NCI-H1436 treated with DMSO at 0.1 percent for 48 hours (cell line): Measurements from ENCODE around the gene BID.

Source experiments
- DNase-seq: peaks from one replicate; lab custom pipeline; 2025; lab: John Stamatoyannopoulos, UW

The BID gene

DNA sequence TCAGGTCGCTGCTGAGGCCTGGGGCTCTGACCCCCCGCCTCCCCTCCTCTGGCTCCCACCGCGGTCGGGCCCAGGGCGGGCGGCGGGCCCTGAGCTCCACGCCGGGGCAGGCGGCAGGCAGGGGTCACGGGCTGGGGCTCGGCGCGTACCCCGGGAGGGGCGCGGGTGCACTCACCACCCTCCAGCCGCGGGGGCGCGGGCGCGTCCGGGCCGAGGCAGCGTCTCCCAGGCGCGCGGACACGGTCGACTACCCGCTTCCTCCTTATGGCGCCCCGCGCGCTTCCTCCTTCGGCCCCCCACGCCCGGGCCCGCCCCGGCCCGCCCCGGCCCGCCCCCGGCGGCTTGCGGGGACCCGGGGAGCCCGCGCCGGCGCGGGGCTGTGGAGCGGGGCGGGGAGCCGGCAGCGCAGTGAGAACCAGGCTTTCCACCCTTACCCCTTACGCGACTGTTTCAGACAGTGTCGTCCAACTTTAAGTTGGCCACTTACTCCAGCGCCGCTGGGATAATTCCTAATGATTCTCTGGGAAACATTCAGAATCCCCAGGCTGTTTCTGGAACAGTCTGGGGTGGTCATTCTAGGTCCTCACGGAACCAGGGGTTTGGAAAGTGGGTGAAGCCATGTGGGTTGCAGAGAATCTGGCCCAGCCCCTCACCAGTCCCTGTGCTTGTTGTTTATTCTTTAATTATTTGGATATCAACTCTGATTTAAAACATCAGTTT is at the start of gene BID:
Gene BID, minus strand, starts transcription at position 264 of the 720 bp plus-strand sequence. CDS start 24,353 bp downstream, outside the sequence.
- DNase-seq = no peak

GRCh38 chr22:17823964-17824363 is 49.7 kb upstream of the BID start:
- no peak for DNase-seq

GRCh38 chr22:17823226-17823625 is 49.0 kb upstream of the BID start:
- no peak for DNase-seq

DNA sequence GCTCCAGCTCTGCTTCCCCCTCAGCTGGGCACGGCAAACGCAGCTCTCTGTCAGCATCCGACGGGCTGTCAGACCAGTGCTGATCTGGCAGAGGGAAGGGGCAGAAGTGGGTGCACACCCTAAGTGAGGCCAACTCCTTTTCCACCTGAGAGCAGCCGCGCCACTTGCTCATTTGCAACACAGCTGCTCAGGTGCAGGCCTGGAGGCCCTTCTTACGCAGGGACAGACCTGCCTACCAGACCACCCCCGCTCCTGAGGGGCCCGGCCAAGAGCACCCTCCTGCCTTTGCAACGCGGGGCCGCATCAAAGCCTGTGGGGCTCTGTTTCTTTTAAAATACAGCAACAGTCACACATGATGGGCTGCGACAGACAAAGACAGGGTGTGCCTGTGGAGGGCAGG is 47.8 kb upstream of the BID start:
- no peak for DNase-seq

- DNase-seq = no peak
Observed at GRCh38 chr22:17820879-17821439, 46.7 kb upstream of the BID start.

DNA sequence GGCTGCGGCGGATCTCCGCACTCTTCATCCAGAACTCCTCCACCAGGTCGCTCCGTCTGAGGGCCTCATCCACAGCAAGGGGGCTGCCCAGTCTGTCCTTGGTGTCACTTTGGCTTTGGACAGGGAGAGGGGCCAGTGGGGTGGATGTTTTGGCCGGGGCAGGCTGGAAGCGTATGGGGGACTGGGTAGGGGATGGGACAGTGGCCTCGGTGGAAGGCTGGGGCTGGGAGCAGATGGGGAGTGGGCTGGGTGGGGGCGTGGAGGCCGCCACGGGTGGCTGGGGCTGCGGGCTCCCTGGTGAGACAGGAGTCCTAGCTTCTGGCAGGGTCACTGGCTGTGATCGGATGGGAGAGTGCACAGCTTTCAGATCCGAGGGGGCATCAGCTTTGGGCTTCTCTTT is 44.4 kb upstream of the BID start:
- no peak for DNase-seq

- DNase-seq = no peak
Observed at GRCh38 chr22:17818180-17818579, 43.9 kb upstream of the BID start.

DNA sequence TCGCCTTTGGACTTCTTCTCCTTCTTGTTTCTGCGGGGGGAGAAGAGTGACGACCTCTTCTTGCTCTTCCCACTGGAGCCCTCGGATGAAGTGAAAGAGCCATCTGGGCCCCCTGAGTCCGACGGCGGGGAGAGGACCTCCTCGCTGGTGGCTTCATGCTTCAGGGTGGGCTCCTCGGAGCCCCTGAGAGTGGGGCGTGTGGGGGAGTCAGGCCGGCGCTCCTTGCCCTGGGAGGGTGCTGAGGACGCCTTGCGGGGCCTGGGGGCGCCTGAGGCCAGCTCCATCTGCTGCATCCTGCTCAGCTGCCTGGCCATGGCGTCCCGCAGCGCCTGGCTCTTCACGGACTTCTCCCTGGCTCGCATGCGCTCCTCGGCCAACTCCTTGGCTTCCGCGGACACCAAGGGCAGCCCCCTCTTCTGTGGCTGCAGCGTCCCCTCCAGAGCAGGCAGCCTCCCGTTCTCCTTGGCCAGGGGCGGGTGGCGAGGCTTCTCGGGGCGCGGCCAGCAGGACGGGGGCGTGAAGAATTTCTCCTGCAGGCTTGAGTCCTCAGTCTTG is 43.3 kb upstream of the BID start:
- DNase-seq = no peak

- DNase-seq = no peak
Observed at GRCh38 chr22:17817079-17817478, 42.8 kb upstream of the BID start.

DNA sequence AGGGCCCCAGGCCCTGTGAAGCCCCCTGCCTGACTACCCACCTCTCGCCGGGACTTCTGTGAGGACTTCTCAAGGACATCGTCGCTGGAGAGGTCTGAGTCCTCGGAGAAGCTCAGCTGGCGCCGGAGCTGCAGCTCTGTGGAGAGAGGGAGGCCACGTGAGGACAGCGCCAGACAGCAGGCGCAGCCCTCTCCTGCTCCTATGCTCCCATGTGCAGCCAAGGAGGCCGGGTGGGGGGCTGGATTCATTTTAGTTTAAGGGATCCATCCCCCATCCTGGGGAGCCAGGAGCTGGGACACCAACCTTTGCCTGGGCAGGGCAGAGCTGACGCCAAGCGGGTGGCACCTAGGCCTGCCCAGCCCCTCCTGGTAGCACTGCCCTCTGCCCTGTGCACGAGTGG is 42.4 kb upstream of the BID start:
- DNase-seq = no peak

DNA sequence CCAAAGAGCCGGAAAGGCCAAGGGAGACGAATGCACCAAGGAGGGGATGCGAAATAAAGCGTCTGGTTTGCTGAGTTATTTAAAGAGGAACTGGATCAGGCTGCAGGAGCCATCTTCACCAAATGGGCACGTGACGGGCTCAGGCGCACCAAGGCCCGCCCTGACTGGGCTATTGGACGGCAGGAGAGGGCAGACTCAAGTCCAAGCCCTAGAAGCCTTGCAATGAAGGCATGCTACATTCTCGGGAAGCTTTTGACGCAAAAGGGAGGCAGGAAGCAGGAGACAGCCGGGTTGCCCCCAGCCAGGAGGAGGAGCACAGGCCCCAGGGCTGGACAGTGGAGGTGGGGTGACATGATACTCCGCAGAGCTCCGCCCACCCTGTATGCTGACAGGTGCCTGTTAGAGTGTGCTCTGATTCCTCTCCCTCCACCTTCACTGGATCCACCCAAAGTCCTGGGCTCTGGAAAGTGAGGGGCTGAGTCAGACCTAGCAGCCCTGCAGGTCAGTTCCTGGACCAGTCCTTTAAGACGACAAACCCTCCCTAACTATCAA is 41.5 kb upstream of the BID start:
- DNase-seq = no peak

DNA sequence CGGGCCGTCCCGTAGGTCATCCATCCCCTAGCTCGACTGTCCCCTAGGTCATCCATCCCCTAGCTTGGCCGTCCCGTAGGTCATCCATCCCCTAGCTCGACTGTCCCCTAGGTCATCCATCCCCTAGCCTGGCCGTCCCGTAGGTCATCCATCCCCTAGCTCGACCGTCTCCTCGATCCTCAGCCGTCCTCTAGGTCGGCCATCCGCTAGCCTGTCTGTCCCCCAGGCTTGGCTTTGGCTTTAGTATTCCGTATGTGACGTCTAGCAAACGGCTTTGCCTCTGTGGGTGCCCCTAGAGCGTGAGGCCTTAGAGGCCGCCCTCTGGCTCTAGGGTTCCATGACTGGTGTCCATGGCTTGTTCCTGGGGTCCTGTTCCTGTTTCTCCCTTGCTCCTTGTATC is 40.6 kb upstream of the BID start:
- no peak for DNase-seq

DNA sequence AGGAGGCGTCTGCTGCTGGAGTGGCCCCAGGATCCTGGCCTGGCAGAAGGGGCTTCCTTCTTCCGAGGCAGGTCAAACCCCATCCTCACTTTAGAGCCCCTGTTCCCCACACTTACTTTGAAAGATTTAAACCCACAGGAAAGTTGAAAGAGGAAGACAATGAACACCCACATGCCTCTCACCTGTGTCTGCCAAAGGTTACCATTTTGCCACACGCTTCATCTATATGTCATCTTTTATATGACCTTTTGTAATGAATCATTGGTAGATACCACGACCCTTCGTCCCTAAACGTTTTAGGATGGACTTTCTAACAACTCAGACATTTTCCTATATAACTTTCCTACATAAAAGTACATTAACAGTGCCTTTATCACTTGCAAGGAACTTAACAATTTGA is 39.8 kb upstream of the BID start:
- no peak for DNase-seq

GRCh38 chr22:17811119-17811518 is 36.9 kb upstream of the BID start:
- DNase-seq = no peak

- DNase-seq = no peak
Observed at GRCh38 chr22:17810570-17811116, 36.4 kb upstream of the BID start.

- peak; percentile 7 for DNase-seq
Observed at GRCh38 chr22:17808693-17809403, 34.6 kb upstream of the BID start.

DNA sequence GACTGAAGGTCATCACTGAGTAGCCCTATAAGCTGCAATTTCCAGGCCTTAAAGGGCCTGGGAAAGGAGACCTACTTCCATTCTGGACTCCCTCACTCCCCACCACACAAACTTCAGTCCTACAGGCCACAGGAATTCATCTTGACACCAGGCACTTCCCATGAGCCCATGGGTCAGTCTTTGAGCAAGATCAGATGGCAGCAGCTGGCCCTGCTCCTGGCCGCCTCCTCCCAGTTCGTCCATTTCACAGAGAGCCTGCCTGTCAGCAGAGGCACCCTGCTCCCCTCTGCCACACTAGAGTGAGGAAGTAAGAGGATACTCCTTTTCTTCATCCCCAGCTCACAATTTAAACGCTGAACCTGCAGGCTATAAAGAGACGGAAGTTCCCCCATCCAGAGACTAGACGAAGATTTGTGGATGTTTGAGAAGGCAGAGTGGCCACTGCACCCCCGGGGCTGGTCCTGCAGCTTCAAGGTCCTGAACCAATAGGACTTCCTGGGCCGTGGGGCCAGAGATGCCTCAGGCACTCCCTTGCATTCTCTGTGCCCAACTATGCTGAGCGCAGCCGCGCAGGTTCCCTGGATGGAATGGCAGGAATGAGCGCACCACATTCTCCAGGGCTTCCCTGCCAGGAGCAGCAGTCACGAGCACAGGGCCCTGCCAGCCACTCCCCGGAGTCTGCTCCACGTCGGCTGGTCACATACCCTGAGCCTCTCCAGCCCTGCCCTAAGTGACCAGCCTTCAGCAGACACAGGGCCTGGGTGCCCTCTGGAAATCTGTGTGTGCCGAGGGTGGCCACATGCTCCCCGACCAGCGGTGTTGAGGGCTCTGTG is 33.5 kb upstream of the BID start:
- DNase-seq = no peak

DNA sequence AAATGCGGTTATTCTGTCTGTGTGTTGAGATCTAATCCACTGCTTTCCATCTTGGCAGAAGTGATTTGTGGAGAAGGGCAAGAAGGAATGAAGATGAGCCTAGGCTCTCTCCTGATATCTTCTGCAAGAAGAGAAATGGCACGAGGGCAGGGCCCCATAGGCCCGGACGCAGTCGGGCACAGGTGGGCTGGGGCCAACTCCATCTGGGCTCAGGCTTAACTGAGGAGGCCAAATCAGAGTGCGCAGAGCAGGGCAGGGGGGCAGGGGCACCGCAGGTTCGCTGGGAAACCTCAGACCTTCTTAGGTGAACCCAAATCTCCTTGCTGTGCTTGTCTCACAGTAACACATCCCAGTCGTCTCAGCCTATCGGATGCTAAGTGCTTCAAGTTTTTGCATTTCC is 32.8 kb upstream of the BID start:
- DNase-seq = no peak

DNA sequence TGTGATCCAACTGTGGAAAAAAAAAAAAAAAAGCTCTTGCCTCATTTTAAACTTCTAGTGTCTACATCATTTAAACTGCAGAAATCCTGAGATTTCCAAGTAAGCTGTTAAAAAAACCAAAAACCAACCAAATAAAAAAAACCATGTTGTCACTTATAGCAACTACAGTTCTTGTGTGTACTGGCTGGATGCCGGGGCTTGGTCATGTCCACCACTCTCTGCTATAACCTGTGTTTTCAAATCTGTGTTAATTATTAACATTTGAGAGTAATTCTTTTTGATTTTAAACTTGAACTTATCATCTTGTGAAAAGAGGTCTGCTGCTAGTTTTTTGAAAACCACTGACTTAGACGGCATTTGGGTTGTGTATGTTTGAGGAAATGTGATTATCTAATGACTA is 32.2 kb upstream of the BID start:
- DNase-seq = no peak

GRCh38 chr22:17804331-17805080 is 30.2 kb upstream of the BID start:
- DNase-seq = no peak
